ENCODE results near the gene OXSR1. TPM values are rescaled to one million over a fixed set of nuclear protein-coding genes. Genes with fewer than 3 reads are reported as not detected.

The OXSR1 gene
- total and polyA plus RNA-seq, 2 of the 13 experiments (the other 11 are each of a cell fraction or from before 2014, with no cell fraction given): 27.4 to 32.6 TPM

DNA sequence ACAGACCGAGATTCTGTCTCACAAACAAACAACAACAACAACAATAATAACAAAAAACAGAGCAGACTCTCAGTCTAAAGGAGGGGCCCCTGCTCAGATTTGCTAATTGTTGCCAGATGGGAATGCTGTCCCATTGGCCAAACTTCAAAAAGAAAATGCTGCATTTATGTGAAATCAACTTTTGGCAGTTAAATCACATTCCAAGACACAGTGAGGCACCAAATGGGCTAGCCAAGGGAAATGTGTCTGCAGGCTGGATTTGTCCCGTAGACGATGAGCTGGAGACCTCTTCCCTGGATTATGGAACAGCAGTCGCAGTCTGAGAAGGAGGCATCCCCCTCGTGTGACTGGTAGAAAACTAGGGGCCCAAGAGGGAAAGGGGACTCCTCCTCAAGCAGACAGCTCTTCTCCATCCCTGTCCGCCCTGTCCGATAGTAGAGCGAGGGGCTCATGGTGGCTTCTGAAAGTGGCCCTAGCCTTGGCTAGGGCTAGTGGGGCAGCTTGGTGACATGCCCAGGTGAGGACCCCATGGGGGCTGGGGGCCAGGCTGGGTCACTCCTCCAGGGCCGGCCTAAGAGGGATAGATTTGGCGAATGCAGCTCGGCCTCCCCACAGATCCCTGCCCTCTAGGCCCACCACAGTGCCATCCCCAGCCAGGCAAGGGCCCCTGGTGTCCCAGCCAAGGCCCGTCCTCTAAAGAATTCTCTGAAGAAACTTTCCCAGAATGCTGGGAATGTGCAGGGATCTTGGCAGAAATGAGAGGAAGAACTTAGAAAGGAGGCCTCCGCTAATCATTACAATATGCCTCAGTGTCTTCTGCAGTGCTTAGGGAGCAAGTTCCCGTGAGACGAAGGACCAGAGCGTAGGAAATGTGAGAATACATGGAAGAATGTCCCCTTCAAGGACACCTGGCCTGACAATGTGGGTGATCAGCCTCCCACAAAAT, 118.7 kb downstream of the OXSR1 start:
- H2AFZ ChIP-seq (ENCODE audit: low read length): no peak overlapping the region
- no peaks in the 10 kb centered on the region for H3K4me1 ChIP-seq (ENCODE audit: insufficient read depth, low read length)
- H3K4me2 ChIP-seq (ENCODE audit: low read depth, low read length): no peak overlapping the region
- DNase-seq (ENCODE audit: low spot score) (no peak), FAIRE-seq (no peak), ATAC-seq (no peak)
- in situ Hi-C loops (cut with HindIII; ENCODE audit: extremely low pct_ligation_motif_present, low pct_unique_long_range_greater_than_20kb): no loop called here
- H3K79me2 ChIP-seq (ENCODE audit: insufficient read depth, low read length): no peaks in the 10 kb centered on the region
- H3K9me3 ChIP-seq (ENCODE audit: low read length): no peaks in the 10 kb centered on the region
- H3K9ac ChIP-seq (ENCODE audit: insufficient read depth, low read depth, low read length): no peak overlapping the region
- peaks cover 0 to 11% of the 10 kb centered on the region in 2 experiments; a peak in 3 of 5 replicates for H3K27me3 ChIP-seq (ENCODE audit: control insufficient read depth in 1 of 2, insufficient read depth in 2 of 2, low read length in 2 of 2)
- H3K4me3 ChIP-seq (replicated peaks in 1 of 3; ENCODE audit: insufficient read depth in 1 of 3, low read depth in 2 of 3, low read length in 3 of 3): no peak overlapping the region
- H4K20me1 ChIP-seq (ENCODE audit: insufficient read depth, low read length): no peaks in the 10 kb centered on the region
- WGBS (ENCODE audit: low lambda C conversion rate): 59% methylated on average over 11 of the region's 16 CpGs
- intact Hi-C loops (cut with micrococcal nuclease; ENCODE audit: unreplicated experiment): no loop called here
- ChIA-PET CTCF (ENCODE audit: low intra/inter-chr PET ratio, low total read pairs) (no interaction called here), POLR2A (no interaction called here)
- BruUV-seq (replicated peaks): no TSS peak
- H3K27ac ChIP-seq (ENCODE audit: extremely low read length, insufficient read depth, low read length): no peak overlapping the region
- H3K36me3 ChIP-seq (replicated peaks in 1 of 2; ENCODE audit: control insufficient read depth in 1 of 2, insufficient read depth in 2 of 2, low read length in 2 of 2): no peaks in the 10 kb centered on the region
- TF ChIP-seq SRY (CRISPR knock-in tag; IDR thresholded peaks at IDR 0.05) (no peak), PATZ1 (CRISPR knock-in tag; IDR thresholded peaks at IDR 0.05) (no peak), SMAD1 (CRISPR knock-in tag; IDR thresholded peaks at IDR 0.05; ENCODE audit: borderline replicate concordance, low read depth) (no peak), DPF2 (CRISPR knock-in tag; IDR thresholded peaks at IDR 0.05; ENCODE audit: borderline replicate concordance, low read depth) (no peak), MZF1 (CRISPR knock-in tag; IDR thresholded peaks at IDR 0.05; ENCODE audit: borderline replicate concordance) (no peak), ZNF503 (CRISPR knock-in tag; IDR thresholded peaks at IDR 0.05) (no peak), ARHGAP35 (CRISPR knock-in tag; IDR thresholded peaks at IDR 0.05; ENCODE audit: borderline replicate concordance) (no peak), FOXA3 (CRISPR knock-in tag; IDR thresholded peaks at IDR 0.05) (no peak), LRRFIP1 (CRISPR knock-in tag; conservative IDR thresholded peaks at IDR 0.05) (no peak), ZNF766 (CRISPR knock-in tag; IDR thresholded peaks at IDR 0.05; ENCODE audit: borderline replicate concordance) (no peak), KDM4B (CRISPR knock-in tag; IDR thresholded peaks at IDR 0.05) (no peak), ZNF335 (CRISPR knock-in tag; IDR thresholded peaks at IDR 0.05) (no peak), MAFF (IDR thresholded peaks at IDR 0.05; ENCODE audit: low read depth, low read length) (no peak), ZSCAN9 (CRISPR knock-in tag; IDR thresholded peaks at IDR 0.05; ENCODE audit: borderline replicate concordance) (no peak)
- TF ChIP-seq, protein P1, sequence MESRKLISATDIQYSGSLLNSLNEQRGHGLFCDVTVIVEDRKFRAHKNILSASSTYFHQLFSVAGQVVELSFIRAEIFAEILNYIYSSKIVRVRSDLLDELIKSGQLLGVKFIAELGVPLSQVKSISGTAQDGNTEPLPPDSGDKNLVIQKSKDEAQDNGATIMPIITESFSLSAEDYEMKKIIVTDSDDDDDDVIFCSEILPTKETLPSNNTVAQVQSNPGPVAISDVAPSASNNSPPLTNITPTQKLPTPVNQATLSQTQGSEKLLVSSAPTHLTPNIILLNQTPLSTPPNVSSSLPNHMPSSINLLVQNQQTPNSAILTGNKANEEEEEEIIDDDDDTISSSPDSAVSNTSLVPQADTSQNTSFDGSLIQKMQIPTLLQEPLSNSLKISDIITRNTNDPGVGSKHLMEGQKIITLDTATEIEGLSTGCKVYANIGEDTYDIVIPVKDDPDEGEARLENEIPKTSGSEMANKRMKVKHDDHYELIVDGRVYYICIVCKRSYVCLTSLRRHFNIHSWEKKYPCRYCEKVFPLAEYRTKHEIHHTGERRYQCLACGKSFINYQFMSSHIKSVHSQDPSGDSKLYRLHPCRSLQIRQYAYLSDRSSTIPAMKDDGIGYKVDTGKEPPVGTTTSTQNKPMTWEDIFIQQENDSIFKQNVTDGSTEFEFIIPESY (CRISPR knock-in tag; IDR thresholded peaks at IDR 0.05): no peak
